HG02623 (cell line): ENCODE results near the gene ATXN7L3.

Source experiments
- ATAC-seq: cut with Tn5 transposase; IDR thresholded peaks from one replicate; pipeline ENCODE4 v1.9.1; 2021; ENCODE audit warnings: moderate library complexity; ENCODE audit not compliant: unreplicated experiment

The ATXN7L3 gene

DNA sequence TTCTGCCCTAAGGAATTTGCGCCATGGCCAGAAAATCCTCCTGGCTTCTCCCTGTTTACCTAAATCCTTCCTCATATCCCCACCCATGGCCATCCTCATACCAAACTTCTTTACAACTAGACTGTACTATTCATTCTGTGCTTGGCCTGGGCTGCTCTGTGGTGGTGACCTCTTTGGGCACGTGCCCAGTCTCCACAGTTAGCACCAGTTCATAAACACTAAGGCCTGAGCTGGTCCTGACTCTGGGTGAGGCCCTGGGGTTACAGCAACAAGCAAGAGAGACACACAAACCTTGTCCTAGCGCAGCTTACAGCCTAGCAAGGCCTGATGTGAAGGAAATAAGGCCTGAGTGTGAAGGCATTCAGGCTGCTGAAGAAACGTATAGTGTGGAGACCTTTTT is 3.1 kb upstream of the ATXN7L3 start:
- no peak for ATAC-seq

DNA sequence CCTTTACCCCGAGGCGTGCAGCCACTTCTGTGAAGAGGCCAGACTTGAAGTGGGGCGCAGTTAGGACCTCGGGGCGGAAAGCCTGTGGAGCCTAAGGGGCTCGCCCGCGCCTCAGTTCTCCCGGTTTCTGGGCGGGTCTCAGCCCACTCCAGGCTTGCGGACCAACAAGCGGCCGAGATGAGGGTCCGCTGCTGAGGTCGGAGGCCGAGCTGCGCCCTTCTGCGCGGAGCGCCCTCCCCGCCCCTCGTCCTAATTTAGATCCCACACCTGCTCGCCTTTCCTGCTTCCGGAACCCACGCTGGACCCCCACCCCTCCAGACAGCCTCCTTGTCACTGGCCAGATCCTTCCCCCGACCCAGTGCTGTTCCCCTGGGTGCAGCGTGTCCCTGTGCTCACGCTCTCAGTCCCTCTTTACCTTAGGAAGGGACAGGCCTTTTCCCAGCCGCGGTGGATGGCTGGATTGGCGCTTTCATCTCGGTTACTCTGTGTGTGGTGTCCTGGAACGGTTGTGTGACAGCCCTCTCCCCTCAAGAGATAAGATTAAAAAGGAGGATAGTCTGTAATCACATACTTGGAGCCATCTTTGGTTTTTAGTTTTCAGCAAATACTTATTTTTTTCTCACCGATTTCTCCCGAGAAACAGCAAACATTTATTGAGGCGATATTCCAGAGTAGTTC is 933 bp upstream of the ATXN7L3 start:
- ATAC-seq, result no peak

DNA sequence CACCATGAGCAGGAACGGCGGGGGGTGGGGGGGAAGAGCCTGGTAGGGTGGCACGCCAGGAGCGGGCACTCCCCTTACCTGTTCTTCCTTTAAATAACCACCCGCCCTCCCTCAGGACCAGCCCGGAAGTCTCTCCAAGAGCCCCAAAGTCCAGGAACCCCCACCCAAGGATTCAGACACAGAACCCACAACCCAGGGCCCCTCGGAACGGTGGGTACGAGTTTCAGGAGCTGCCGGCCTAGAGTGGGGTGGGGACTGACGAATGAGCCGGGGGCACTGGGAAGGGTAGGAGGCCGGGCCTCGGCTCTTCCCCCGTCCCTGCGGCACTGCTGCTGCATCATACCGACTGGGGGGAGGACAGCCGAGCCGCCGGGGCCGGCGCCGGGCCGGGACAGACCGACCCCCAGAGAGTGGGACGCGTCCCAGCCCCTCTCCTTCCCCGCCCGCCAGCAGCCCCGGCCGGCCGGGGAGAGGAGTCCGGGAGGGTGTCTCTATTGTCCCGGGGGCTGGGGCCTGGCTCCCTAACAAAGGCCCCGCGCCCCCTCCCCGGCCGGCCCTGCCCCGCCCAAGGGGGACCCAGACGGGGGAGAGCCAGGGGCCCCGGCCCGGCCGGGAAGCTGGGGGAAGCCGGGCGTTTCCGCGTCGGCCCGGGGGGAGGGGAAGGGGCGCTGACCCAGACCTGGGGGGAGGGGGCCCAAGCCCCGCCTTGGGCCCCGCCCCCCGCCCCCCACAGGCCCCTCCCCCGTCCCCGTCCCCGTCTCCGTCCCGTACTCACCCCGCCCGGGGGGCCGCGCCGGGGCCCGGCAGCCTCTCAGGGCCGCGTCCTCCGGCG is 747 bp downstream of the ATXN7L3 start:
- peak; percentile 19 for ATAC-seq

DNA sequence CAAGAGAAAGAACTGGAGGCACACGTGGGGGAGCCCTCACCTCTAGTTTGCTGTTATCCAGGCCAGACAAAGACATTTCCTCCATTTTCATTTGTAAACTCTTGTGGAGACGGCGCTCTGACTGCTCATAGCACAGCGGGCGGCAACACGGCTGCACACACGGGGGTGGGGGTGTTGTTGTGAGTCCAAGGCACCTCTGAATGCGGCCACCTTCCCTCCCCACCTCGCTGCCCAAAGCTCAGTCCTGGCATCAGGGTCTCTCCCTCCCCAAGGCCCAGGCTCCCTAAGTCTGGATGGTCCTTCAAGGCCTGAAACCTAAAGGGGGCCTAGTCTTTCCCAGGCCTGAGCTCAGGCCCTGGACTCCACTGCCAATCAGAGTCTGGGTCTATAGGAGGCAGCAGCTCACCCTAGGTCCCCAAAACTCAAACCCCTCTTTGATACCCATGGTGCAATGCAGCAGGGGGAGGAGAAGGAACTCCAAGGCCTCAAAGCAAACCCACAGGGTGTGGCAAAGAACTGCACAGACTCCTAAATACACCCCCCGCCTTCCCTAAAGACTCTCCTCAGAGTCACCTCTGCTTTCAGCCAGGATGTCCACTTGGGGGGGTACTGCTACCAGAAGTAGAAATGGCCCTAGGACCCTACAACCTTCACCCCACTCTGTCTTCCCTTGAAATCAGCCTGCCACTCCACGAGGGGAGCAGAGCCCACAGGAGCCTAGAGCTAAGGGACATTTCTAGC is 1.5 kb downstream of the ATXN7L3 start:
- no peak for ATAC-seq

DNA sequence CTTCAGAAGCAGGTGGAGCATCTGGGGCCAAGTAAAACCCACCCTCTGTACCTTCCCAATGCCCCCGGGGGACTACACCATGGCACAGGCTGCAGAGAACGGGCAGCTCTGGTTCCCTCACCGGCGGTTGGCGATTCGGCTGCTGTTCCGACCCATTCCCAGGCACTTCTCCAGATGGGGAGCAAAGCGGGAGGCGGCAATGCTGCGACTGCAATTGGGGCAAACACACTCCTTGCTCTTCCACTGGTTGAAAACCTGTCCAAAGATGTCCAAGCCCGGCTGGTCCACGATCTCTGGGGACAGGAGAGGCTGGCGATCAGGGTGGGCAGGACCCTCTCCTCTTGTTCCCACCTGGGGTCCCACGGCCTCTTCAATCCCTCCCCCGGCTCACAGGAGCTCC is 2.6 kb downstream of the ATXN7L3 start:
- no peak for ATAC-seq

DNA sequence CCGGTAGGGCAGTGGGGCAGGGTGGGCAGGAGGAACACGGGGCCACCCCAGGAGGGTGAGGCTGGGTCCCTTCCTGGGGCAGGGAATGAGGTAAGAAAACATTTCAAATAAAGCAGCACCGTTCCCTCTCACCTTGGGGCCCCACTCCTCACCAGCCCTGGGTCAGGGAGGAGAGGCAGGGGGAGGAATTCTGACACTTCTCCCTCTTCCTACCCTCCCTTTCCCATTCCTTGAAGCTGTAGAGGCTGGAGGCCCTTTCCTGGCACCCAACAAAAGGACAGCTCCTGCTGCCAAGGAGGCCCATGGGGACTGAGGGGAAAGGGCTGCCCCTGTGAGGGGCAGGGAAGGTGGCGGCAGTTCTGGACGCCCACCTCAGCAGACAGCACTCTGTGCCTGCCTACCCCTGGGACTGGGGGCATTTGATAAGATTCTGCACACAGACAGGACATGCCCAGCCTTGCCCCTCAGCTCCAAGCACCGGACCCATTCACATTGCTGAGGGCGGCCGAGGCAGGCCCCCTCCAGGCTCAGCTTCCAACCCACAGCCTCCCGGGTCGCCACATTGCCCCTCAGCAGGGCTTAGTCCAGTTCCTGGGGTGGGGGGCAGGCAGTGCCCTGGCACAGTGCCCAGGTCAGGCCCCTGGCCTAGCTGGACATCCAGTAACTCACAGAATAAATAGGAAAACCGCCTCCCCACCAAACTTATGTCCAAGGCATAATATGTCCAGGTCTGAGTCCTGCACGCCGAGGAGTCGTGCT is 6.2 kb downstream of the ATXN7L3 start:
- no peak for ATAC-seq

DNA sequence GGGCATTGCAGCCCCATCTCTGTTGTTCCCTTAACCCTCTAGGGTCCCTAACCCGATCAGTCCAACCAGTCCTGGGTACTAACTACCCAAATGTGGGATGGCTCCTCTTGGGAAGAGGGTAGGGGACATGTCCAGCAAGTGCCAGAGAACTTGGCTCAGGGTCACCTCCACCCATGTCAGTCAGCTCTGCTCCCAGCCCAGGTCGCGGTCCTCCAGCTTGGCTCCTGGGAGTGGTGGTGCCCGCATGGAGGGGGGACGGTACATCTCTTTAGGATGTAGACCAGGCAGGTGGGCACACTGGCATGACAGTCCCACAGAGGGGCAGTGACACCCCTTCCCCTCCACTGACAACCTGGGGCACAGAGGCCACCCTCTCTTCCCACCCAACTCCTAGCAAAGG is 6.9 kb downstream of the ATXN7L3 start:
- ATAC-seq, result no peak

DNA sequence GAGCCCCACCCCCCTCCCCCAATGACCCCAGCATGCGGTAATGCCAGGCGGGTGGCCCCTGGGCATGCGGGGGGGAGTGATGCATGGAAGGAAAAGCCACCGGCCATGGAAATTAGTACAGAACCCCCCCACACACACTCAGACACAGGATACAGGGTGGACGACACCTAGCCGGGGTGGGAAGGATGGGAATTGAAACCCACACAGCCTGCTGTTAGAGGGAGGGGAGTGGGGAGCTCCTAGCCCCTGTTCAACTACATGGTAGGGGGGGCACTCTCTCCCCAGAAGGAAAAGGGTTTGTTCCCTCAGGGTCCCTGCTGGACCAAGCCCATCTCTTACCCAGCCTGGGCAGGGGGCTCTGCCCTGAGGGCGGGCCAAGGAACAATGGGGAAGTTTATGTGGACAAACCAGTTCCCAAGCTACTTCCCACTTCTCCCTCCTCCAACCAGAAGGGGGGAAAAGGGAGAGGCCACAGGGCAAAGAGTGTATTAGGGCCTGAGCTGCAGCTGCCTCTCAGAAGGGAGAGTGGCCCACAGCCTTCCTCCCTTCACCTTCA is 7.7 kb downstream of the ATXN7L3 start:
- ATAC-seq, result no peak

DNA sequence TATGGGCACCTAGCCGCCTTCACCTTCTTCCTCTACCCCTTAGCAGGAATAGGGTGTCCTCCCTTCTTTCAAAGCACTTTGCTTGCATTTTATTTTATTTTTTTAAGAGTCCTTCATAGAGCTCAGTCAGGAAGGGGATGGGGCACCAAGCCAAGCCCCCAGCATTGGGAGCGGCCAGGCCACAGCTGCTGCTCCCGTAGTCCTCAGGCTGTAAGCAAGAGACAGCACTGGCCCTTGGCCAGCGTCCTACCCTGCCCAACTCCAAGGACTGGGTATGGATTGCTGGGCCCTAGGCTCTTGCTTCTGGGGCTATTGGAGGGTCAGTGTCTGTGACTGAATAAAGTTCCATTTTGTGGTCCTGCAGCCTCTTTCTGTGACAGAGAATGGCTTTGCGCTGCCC is 8.3 kb downstream of the ATXN7L3 start:
- no peak for ATAC-seq

DNA sequence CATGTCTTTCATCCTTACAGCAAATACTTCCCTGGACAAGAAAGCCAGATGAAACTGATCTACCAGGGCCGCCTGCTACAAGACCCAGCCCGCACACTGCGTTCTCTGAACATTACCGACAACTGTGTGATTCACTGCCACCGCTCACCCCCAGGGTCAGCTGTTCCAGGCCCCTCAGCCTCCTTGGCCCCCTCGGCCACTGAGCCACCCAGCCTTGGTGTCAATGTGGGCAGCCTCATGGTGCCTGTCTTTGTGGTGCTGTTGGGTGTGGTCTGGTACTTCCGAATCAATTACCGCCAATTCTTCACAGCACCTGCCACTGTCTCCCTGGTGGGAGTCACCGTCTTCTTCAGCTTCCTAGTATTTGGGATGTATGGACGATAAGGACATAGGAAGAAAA is 9.2 kb downstream of the ATXN7L3 start:
- ATAC-seq, result no peak

DNA sequence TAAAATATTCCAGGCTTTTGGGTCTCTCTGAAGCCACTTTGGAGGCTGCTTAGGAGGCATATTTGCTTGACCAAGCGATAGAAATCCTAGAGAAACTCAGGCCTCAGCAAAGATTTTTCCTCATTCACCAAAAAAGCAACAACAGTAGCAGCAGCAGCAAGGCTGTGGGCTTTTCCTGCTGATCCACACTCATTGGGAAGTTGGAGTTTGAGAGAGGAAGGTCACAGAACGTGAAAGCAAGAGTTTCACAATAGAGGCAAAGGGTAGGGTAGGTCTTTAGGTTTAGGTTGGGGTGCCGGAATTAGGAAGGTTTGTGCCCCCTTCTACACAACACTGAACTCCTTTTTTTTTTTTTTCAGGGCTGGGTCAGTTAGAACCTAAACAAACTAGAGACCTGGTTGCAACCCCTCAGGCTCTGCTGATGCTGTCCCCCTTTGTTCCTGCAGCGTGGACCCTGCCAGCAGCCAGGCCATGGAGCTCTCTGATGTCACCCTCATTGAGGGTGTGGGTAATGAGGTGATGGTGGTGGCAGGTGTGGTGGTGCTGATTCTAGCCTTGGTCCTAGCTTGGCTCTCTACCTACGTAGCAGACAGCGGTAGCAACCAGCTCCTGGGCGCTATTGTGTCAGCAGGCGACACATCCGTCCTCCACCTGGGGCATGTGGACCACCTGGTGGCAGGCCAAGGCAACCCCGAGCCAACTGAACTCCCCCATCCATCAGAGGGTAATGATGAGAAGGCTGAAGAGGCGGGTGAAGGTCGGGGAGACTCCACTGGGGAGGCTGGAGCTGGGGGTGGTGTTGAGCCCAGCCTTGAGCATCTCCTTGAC is 10.9 kb downstream of the ATXN7L3 start:
- ATAC-seq, result no peak

DNA sequence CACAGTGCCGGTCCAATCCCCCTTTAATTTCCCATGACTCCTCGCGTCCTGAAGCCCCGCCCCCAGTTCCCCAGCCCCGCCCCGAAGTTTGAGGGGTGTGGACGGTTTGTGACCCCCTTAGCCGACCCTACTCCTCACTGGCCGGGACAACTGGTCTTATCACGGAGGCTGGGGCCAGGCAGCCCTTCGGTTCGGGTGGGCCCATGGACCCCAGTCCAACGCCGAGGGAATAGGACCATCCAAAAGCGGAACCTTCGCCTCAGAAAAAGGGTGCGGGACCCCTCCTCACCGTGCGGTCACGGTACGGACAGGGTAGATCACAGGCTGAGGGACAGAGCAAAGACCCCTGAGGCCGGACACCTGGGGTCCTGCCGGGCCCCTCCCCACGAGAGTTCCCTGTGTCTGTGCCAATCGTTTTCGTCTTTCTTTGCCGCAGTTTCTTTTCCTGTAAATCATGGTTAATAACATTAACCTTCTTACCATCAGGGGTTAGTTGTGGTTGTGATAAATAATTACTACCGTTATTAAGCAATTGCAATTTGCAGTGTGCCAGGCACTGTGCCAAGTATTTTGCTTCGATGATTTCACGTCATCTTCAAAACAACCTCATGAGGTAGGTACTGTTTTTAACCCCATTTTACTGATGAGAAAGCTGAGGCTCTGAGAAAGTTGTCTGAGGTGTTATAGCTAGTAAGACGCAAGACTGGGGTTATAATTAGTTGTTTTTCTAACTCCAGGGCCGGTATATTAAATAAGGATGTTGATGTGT is 12.4 kb downstream of the ATXN7L3 start:
- ATAC-seq, result peak; percentile 40

DNA sequence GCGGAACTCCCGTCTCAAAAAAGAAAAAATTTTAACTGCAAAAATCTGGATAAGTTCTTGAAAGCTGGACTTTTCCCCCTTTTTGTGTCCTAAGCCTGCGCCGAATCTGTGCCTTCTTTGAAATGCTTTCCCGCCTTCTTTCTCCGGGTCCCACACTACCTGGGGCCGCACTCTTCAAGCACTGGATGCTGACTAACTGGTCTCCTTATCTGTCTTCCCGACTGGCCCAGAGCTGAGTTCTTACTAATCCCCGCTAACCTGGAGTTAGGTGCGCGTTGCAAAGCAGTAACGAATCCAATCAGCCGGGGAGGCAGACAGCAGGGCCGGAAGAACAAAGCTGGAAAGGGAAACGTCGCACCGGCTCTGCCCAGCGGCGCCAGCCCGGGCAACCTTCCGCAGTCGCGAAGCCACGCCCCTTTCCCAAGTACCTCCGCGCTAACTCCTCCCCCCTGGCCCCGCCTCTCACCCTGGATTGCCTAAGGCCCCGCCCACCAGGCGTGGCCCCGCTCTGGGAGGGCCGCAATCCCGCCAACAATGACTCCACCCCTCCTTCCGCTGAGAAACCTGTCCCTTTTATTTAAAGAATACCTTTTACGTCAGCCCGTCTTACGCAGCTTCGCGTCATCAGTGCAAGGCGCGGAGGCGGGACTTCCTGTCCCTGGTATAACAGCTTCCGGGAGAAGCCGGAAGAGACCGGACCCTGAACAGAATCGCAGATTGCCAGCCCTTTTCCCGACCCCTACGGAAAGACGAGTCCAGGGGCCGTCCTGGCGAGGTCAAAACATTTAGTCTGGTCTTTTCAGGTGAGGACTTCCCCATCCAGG is 13.2 kb downstream of the ATXN7L3 start, which contains the start of gene TMUB2:
Gene TMUB2, plus strand, starts transcription at position 666 of the 824 bp plus-strand sequence. CDS start 737 bp downstream, outside the sequence.
- ATAC-seq, result peak; percentile 82

DNA sequence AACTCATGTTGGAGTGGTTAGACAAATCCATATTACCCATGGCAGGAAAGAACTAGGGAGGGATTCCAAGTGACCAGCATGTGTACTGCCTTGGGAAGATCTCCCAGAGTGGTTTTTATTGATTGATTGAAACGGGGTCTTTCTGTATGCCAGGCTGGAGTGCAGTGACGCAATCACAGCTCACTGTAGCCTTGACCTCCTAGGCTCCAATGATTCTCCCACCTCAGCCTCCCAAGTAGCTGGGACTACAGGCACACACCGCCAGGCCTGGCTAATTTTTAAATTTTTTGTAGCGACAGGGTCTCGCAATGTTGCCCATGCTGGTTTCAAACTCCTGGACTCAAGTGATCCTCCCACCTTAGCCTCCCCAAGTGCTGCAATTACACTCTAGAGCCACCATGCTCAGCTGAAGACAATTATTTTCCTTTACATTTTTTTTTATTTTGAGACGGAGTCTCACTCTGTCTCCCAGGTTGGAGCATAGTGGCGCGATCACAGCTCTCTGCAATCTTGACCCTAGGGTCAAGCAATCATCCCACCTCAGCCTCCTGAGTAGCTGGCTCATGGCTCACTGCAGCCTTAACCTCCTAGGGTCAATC is 15.4 kb downstream of the ATXN7L3 start:
- no peak for ATAC-seq

DNA sequence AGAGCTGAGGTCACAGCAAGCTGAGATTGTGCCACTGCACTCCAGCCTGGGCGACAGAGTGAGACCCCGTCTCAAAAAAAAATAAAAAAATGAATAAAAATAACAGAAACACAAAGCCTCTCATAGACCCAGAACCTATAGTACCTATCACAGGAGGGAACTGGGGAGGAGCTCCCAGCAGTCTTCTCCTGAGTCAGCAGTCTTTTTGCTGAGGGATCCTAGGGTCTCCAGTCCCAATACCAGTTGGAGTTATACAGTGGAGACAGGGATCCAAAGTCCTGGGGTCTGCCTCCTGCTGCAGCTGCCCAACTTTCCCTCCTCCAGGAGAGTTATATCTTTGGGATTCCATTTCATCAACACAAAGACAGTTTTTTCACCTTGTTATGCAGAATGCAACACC is 16.7 kb downstream of the ATXN7L3 start:
- no peak for ATAC-seq

DNA sequence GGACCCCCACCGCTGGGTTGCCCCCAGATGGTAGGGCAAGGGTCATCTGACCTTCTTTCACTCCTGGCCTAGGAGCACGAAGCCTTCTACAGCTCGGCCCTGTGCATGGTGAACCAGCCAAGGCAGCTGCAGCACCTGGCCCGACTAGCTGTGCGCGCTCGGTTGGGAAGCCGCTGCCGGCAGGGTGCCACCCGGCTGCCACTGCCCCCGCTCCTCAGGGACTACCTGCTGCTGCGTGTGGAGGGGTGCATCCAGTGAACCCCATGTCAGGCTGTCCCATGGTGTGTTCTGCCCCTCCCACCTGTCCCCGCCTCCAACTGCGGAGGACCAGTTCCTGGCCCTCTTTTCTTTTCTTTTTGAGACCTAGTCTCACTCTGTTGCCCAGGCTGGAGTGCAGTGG is 21.6 kb downstream of the ATXN7L3 start:
- no peak for ATAC-seq

DNA sequence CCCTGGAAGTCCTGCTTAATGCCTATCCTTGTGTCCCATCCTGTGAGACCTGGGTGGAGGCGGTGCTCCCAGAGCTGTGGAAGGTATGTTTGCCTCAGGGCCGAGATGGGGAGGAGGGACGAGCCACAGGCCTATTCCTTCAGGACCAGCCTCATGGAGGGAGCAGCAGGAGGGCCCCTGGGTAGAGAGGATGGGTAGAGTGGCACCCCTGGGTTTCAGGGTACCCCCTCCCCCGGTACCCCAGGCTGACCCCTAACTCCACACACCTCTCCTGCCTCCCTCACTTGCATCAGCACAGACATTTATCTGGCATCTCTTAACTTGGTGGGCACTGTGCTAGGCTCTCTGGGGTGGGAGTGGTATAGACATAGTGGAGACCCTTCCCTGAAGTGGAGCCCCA is 22.0 kb downstream of the ATXN7L3 start:
- ATAC-seq, result no peak
